Measurements from ENCODE around the gene ITCH.

DNA sequence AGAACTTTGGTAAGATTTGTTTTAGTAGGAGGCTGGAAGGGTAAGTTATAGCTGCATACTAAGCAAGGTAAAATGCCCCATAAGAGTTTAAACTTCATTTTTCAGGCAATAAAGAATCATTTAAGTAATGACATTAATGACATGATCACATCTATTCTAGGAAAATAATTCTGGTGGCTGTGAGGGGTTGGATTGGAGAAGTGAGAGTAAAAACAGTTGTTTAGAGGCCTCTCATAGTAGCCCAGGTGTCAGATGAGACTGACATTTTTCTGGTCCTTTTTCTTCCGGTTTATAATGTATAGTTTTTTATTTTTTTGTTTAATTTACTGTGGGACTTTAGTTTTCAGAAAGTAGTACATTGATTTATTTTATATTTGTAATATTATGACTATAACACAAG is 40.8 kb downstream of the ITCH start:
- TF ChIP-seq SAP30 (IDR thresholded peaks at IDR 0.05; ENCODE audit: insufficient read depth, insufficient replicate concordance, low read length) = no peak
- TF ChIP-seq, protein P1, sequence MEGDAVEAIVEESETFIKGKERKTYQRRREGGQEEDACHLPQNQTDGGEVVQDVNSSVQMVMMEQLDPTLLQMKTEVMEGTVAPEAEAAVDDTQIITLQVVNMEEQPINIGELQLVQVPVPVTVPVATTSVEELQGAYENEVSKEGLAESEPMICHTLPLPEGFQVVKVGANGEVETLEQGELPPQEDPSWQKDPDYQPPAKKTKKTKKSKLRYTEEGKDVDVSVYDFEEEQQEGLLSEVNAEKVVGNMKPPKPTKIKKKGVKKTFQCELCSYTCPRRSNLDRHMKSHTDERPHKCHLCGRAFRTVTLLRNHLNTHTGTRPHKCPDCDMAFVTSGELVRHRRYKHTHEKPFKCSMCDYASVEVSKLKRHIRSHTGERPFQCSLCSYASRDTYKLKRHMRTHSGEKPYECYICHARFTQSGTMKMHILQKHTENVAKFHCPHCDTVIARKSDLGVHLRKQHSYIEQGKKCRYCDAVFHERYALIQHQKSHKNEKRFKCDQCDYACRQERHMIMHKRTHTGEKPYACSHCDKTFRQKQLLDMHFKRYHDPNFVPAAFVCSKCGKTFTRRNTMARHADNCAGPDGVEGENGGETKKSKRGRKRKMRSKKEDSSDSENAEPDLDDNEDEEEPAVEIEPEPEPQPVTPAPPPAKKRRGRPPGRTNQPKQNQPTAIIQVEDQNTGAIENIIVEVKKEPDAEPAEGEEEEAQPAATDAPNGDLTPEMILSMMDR (IDR thresholded peaks at IDR 0.05; ENCODE audit: control extremely low read depth in 1 of 3, insufficient read depth in 1 of 3, low read depth in 1 of 3, low read length in 3 of 3) = no peak
